OCI-LY3 (cell line): ENCODE measurements around the gene TMC6.

ENCODE experiments used
- H2AFZ ChIP-seq: fragments of 200-600, 300-600 bp; shearing (Covaris generic); 2 replicates; pipeline ENCODE4 v1.6.0; 2014; ENCODE audit warnings: antibody characterized with exemption, low read depth, low read length
- H3K27ac ChIP-seq: fragments of 200-600, 300-600 bp; sonication (generic); 2 replicates; pipeline ENCODE4 v1.5.1; 2014; ENCODE audit warnings: mild to moderate bottlenecking, low read length, moderate library complexity, mixed read lengths
- H3K27me3 ChIP-seq: fragments of 200-600, 300-600 bp; sonication (generic); 2 replicates; pipeline ENCODE4 v1.6.1; 2014; ENCODE audit warnings: low read depth, low read length, mixed read lengths
- H3K36me3 ChIP-seq: fragments of 200-600, 300-600 bp; sonication (generic); replicated peaks from 2 replicates; pipeline ENCODE3; 2014; ENCODE audit warnings: low read depth, low read length, mixed read lengths
- H3K4me1 ChIP-seq: fragments of 300-600, 200-600 bp; sonication (generic); 2 replicates; pipeline ENCODE4 v1.6.1; 2014; ENCODE audit warnings: low read length, mixed read lengths
- H3K4me2 ChIP-seq: fragments of 200-600, 300-600 bp; sonication (generic); 2 replicates; pipeline ENCODE4 v1.6.1; 2014; ENCODE audit warnings: low read length, mixed read lengths
- H3K4me3 ChIP-seq: fragments of 300-600, 200-600 bp; sonication (generic); 2 replicates; pipeline ENCODE4 v1.5.1; 2014; ENCODE audit warnings: antibody characterized with exemption, mild to moderate bottlenecking, low read length, moderate library complexity
- H3K79me2 ChIP-seq: fragments of 300-600, 200-600 bp; shearing (Covaris generic); 2 replicates; pipeline ENCODE4 v1.6.1; 2014; ENCODE audit warnings: mild to moderate bottlenecking, low read length, mixed read lengths
- H3K9ac ChIP-seq: fragments of 300-600, 200-600 bp; shearing (Covaris generic); 2 replicates; pipeline ENCODE4 v1.6.0; 2014; ENCODE audit warnings: mild to moderate bottlenecking, low read length, moderate library complexity
- H3K9me3 ChIP-seq: fragments of 200-600, 300-600 bp; shearing (Covaris generic); 2 replicates; pipeline ENCODE4 v1.6.1; 2014; ENCODE audit warnings: low read length, mixed read lengths; ENCODE audit not compliant: insufficient read depth
- H4K20me1 ChIP-seq: fragments of 200-600, 300-600 bp; sonication (generic); 2 replicates; pipeline ENCODE4 v1.6.1; 2016; ENCODE audit warnings: low read length, mixed read lengths; ENCODE audit not compliant: insufficient read depth
- EZH2phosphoT487 ChIP-seq: fragments of 200-600 bp; shearing (Covaris generic); IDR thresholded peaks from 2 replicates; pipeline ENCODE4 v1.6.1; 2018; ENCODE audit warnings: antibody characterized with exemption, mixed run types, low read depth
- TF ChIP-seq, protein P1 (sequence below): fragments of 200-600, 300-600 bp; sonication (generic); IDR thresholded peaks from 2 replicates; pipeline ENCODE4 v1.5.1; 2014; ENCODE audit warnings: antibody characterized with exemption, low read length, low read depth

TMC6 gene

GRCh38 chr17:78133971-78134898 is 5.7 kb upstream of the TMC6 start:
- Histone ChIP-seq H3K9ac (no peak overlapping the region), H3K9me3 (no peaks in the 10 kb centered on the region), H3K79me2 (peaks cover 7% of the 10 kb centered on the region; the same call in 1 of the 2 replicates), H3K4me2 (peak overlapping the region; percentile 48), H4K20me1 (no peaks in the 10 kb centered on the region), H3K27ac (no peak overlapping the region), H3K4me1 (peaks cover 73% of the 10 kb centered on the region), H3K27me3 (no peaks in the 10 kb centered on the region), H3K36me3 (peaks cover 7% of the 10 kb centered on the region), H2AFZ (no peak overlapping the region), H3K4me3 (no peak overlapping the region)
- TF ChIP-seq EZH2phosphoT487 = no peak
- TF ChIP-seq, protein P1, sequence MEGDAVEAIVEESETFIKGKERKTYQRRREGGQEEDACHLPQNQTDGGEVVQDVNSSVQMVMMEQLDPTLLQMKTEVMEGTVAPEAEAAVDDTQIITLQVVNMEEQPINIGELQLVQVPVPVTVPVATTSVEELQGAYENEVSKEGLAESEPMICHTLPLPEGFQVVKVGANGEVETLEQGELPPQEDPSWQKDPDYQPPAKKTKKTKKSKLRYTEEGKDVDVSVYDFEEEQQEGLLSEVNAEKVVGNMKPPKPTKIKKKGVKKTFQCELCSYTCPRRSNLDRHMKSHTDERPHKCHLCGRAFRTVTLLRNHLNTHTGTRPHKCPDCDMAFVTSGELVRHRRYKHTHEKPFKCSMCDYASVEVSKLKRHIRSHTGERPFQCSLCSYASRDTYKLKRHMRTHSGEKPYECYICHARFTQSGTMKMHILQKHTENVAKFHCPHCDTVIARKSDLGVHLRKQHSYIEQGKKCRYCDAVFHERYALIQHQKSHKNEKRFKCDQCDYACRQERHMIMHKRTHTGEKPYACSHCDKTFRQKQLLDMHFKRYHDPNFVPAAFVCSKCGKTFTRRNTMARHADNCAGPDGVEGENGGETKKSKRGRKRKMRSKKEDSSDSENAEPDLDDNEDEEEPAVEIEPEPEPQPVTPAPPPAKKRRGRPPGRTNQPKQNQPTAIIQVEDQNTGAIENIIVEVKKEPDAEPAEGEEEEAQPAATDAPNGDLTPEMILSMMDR = peak; percentile 72

- Histone ChIP-seq H3K27ac (no peak overlapping the region), H4K20me1 (no peaks in the 10 kb centered on the region), H3K9ac (no peak overlapping the region; the same call in 1 of the 2 replicates), H3K27me3 (no peaks in the 10 kb centered on the region), H3K36me3 (peaks cover 7% of the 10 kb centered on the region), H3K9me3 (no peaks in the 10 kb centered on the region), H3K4me1 (peaks cover 70% of the 10 kb centered on the region), H3K79me2 (peaks cover 9% of the 10 kb centered on the region; the same call in 1 of the 2 replicates), H3K4me2 (peak overlapping the region; percentile 96), H3K4me3 (no peak overlapping the region), H2AFZ (no peak overlapping the region)
- TF ChIP-seq, protein P1 = no peak
- TF ChIP-seq EZH2phosphoT487 = no peak
Observed at GRCh38 chr17:78133179-78133951, 4.8 kb upstream of the TMC6 start.

DNA sequence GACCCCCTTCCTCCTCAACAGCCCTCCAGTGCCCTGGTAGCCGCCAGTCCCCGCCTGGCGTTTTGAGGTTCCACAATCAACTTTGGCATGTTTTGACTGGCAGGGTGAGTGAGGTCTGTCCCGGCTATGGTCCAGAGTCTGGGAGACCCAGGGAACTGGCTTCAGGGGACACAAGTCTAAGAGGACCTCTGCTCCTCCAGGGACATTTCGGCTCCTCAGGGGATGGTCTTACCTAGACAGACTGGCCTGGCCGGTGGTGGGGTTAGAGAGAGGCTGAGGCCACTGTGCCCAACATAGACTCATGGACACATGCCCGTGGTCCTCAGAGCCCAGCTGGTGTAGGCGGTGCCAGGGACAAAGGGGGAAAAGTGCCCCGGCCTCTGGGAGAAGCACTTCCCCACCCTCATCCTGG is 4.2 kb upstream of the TMC6 start:
- H3K9me3 ChIP-seq = no peaks in the 10 kb centered on the region
- H3K27me3 ChIP-seq = no peaks in the 10 kb centered on the region
- peaks cover 7% of the 10 kb centered on the region for H3K36me3 ChIP-seq
- peaks cover 14% of the 10 kb centered on the region for H3K79me2 ChIP-seq
- peaks cover 64% of the 10 kb centered on the region for H3K4me1 ChIP-seq
- no peak for TF ChIP-seq EZH2phosphoT487
- TF ChIP-seq, protein P1 = no peak
- peak overlapping the region; percentile 91 for H3K4me3 ChIP-seq
- H3K9ac ChIP-seq = peak overlapping the region; percentile 75; the same call in 1 of the 2 replicates
- no peaks in the 10 kb centered on the region for H4K20me1 ChIP-seq
- peak overlapping the region; percentile 96 for H3K4me2 ChIP-seq
- no peak overlapping the region for H2AFZ ChIP-seq
- 0 out of 2 replicates have a peak overlapping the region, but pooled peaks have one; percentile 1 for H3K27ac ChIP-seq
